GM19324 (cell line): ENCODE results near the gene OR1G1.
"Not testable (repeated sequence)": the region's sequence is repeated elsewhere in the genome, so short reads cannot be mapped to it uniquely, and the experiment has no call there.

Experiments
- ATAC-seq: cut with Tn5 transposase; IDR thresholded peaks from one replicate; pipeline ENCODE4 v1.9.1; 2021; ENCODE audit warnings: mild to moderate bottlenecking, moderate library complexity; ENCODE audit not compliant: unreplicated experiment, low FRiP score

Gene OR1G1

DNA sequence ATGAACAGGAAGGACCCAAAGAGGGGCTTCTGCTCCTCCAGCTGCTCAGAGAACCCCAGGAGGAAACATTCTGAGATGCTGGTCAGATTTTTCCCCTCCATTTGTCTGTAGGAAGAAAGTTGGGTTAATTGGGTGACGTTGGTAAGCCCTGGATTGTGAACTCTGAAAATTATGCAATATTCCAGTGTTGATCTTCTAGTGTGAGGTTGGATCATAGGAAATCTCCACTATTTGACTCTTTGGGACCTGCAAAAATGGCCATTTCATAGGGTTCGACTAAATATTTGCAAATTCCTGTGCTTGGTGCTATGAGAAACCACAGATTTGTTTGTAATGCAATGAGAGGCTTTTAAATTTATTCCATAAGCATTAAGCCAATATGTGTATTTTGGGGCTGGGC lies at the start of gene OR1G1:
OR1G1 (minus strand) TSS at position 101 of the 400 bp plus-strand sequence; CDS start at position 101, 0 bp downstream.
- ATAC-seq = no peak

DNA sequence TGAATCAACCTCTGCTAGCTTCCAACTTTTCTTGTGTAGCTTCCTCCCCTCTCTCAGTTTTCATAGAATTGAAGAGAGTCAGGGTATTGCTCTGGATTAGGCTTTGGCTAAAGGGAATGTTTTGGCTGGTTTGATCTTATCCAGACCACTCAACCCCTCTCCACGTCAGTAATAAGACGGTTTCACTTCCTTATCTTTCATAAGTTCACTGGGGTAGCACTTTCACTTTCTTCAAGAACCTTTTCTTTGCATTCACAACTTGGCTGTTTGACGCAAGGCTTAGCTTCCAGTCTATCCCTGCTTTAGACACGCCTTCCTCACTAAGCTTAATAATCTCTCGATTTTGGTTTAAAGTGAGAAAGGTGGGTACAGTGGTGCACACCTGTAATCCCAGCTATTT lies 40.2 kb upstream of the OR1G1 start:
- no peak for ATAC-seq

DNA sequence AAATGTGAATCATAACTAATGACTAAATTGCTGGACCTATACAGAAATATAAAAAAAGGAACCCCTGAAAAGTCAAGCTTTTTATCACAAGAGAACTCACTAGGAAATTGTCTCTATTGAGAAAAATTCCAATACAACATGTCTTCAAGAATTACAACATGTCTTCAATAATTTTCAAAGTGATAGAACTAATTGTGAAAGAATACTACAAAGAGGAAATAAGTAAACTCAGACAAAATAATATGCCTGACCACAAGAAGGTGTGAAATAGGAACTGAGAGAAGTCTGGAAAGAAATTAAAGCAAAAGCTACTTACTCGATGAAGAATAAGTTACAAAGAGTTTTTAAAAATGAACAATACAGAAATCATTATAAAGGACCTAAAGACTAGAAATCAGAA lies 29.9 kb upstream of the OR1G1 start:
- ATAC-seq = no peak

DNA sequence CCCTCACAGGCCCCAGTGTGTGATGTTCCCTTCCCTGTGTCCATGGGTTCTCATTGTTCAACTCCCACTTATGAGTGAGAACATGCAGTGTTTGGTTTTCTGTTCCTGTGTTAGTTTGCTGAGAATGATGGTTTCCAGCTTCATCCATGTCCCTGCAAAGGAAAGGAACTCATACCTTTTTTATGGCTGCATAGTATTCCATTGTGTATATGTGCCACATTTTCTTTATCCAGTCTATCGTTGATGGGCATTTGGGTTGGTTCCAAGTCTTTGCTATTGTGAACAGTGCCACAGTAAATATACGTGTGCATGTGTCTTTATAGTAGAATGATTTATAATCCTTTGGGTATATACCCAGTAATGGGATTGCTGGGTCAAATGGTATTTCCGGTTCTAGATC lies 10.1 kb upstream of the OR1G1 start:
- not testable (repeated sequence) for ATAC-seq

DNA sequence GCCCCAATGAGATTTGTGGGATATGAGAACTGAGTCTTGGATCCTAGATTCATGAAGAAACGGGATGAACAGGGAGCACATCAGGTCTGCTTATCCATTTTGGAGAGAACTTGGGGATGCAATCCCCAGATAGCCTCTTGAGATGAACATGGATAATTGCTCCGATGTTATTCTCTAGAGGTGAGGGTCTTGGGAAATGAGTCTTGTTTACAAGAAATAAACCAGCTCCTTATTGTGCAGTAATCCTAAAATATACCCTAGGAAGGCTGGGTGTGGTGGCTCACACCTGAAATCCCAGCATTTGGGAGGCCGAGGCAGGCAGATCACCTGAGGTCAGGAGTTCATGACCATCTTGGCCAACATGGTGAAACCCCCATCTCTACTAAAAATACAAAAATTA lies 23.0 kb downstream of the OR1G1 start, which contains the start of gene OR1D2:
OR1D2 (minus strand) TSS at position 101 of the 400 bp plus-strand sequence. CDS start 11,426 bp downstream, outside the sequence.
- ATAC-seq = no peak
